GM18520 (cell line): ENCODE data around the gene DCAF6.
"Not testable (repeated sequence)": the region's sequence is repeated elsewhere in the genome, so short reads cannot be mapped to it uniquely, and the experiment has no call there.

ENCODE experiments used
- ATAC-seq: cut with Tn5 transposase; IDR thresholded peaks from one replicate; pipeline ENCODE4 v1.9.1; 2021; ENCODE audit not compliant: unreplicated experiment

Gene DCAF6, protein sequence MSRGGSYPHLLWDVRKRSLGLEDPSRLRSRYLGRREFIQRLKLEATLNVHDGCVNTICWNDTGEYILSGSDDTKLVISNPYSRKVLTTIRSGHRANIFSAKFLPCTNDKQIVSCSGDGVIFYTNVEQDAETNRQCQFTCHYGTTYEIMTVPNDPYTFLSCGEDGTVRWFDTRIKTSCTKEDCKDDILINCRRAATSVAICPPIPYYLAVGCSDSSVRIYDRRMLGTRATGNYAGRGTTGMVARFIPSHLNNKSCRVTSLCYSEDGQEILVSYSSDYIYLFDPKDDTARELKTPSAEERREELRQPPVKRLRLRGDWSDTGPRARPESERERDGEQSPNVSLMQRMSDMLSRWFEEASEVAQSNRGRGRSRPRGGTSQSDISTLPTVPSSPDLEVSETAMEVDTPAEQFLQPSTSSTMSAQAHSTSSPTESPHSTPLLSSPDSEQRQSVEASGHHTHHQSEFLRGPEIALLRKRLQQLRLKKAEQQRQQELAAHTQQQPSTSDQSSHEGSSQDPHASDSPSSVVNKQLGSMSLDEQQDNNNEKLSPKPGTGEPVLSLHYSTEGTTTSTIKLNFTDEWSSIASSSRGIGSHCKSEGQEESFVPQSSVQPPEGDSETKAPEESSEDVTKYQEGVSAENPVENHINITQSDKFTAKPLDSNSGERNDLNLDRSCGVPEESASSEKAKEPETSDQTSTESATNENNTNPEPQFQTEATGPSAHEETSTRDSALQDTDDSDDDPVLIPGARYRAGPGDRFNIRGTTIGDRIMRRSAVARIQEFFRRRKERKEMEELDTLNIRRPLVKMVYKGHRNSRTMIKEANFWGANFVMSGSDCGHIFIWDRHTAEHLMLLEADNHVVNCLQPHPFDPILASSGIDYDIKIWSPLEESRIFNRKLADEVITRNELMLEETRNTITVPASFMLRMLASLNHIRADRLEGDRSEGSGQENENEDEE

DNA sequence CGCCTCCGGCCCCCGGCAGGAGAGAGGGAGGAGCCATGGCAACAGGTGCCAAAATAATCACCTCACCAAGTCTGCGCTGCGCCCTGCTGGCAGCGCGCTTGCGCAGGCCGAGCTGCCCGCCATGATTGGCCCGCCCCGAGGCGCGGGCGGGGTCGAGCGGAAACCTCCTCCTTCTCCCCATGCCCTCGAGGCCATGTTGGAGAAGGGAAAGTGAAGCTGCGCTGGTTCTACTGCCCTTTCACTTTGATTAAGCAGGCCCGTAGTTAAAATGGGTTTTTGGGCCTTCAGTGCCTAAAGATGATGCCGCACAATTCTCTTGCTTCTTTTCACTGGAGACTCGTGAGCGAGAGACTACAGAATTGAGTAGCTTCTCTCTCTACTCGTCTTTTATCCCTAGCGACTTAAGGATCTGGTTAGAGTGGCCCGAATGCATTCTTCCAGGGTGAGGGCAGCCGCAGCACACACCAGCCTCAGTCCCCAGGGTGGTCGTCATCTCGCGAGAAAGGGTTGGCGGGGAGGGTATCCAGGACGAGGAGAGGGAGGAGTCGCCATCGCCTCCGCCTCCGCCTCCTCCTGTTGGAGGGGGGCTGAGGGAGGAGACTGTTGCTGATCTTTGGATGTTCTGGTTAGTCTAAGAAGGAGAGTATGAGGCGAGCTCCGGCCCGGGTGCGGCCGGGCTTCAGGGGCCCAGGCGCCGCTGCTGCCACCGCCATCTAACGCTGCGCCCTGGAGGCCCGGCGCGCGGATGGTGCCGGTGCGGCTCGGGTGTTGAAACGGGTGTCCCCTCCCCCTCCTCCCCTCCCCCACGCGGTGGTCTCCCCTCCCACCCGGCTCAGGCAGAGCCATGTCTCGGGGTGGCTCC is at the start of gene DCAF6:
DCAF6 (plus strand) TSS at position 616 of the 862 bp plus-strand sequence; CDS start at position 845, 229 bp downstream.
- peak; percentile 80 for ATAC-seq

DNA sequence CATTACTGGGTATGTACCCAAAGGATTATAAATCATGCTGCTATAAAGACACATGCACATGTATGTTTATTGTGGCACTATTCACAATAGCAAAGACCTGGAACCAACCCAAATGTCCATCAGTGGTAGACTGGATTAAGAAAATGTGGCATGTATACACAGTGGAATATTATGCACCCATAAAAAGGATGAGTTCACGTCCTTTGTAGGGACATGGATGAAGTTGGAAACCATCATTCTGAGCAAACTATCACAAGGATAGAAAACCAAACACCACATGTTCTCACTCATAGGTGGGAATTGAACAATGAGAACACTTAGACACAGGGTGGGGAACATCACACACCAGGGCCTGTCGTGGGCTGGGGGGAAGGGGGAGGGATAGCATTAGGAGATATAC is 49.3 kb upstream of the DCAF6 start:
- ATAC-seq: not testable (repeated sequence)

DNA sequence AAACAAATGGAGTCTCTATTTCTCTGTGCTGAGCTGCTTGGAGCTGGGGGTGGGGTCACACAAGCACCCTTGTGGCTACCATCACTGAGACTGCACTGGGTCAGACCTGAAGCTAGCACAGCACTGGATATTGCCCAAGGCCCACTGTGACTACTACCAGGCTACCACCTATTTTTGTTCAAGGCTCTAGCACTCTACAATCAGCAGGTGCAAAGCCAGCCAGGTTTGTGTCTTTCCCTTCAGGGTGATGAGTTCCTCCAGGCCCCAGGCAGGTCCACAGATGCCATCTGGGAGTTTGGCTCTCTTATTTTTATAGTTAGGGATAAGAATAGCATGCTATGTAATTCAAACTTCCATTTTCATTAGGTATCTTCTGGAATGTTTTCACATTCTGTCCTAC is 46.1 kb upstream of the DCAF6 start:
- no peak for ATAC-seq

DNA sequence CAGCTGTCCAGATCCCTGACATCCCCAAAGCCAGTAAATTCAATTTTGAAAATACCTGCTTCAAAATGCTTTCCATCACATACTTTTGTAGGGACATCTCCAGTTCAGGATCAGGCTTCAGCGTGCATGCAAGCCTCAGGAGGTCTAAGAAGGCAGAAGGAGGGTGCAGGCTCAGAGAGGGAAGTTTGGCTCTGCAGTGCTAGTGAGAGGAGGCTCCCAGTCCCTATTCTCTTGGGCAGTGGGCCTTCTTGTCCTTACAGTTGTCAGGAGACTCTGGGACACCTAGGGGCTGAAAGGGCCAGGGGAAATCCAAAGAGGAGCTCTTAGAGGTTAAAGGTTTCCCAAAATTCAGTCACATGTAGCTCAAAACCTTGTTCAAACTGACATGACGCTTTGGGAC is 42.7 kb upstream of the DCAF6 start:
- ATAC-seq: no peak

DNA sequence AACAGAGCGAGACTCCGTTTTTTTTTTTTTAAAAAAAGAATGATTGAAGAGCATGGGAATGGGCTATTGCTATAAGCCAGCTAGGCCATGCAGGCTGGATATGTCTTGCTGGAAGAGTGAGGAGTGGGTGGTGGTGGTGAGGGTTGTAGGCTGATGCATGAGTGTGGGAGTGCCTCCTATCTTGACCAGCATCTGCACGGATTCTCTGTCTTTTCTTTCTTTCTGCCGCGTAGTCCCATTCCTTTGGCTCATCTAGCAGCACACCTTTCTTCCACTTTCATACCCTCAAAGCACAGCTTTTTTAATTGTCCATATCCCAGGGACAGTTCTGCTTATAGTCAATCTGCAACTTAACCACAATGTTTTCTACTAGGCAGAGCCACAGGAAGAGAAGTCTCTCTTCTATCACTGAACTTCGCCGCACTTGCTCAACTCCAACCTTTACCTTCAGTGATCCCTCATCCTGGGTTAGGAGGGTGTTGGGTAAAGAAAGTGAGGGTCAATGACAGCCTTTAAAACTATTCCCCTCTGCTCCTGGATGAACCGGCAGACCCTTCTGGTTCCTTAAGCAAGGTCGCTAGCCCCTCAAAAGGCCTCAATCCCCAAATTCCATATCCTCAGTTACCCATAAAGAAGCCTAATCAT is 37.8 kb upstream of the DCAF6 start:
- no peak for ATAC-seq

DNA sequence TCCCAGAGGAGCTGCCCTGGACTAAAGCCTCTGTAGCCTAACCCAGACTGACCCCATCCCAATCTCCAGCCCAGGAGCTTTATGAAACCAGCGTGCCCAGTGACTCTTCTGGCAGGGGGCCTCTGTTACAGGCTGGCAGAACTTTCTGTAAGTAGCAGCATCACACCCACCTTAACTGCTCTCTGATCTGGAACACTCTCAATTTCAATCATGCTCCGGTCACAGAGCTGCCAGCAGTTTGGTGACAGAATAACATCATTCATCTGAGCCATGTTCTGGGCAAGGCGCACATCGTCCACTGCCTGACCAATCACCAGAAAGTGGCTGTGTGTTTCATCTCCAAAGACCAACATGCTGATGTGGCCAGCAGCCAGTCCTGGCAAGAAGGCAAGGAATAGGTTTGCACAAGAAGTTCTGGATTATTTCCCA is 37.2 kb upstream of the DCAF6 start:
- ATAC-seq: peak; percentile 69

DNA sequence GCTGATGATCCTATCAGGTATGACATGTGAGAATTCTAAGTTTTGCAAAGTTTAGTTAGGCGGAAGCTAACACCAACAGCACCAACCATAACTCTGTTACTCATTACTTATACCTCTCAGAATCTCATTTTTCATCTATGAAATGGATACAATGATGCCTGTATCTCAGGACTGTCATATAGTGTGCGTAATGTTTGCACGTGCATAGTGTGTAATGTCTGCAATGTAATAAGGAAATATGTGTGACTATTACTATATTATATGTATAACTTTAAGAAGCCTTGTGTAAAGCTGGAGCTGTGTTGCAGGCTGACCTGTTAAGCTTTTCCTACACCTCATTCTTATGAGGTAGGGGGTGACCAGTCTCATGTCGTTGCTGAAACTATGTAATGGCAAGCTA is 35.6 kb upstream of the DCAF6 start:
- no peak for ATAC-seq

DNA sequence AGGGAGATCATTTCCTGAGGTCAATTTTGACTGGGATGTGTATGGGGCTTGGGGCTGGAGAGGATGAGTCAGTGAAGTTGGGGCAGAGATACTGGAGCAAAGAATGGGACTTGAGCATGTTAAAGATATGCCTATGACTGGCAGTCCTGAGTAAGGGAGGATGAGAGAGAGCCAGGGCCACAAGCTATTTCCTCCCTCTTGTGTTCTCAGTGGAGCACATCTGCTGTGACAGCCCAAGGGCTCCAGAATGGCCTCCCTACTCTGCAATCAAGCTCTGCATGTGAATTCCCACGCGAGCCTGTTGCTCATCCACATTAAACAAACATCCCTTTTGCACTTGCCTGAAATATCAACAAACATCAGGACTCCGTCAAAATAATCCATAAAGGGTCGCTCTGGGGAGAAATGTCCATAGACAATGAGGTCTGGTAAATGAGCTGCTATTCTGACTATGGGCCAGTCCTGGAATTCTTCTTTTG is 31.8 kb upstream of the DCAF6 start:
- ATAC-seq: no peak

DNA sequence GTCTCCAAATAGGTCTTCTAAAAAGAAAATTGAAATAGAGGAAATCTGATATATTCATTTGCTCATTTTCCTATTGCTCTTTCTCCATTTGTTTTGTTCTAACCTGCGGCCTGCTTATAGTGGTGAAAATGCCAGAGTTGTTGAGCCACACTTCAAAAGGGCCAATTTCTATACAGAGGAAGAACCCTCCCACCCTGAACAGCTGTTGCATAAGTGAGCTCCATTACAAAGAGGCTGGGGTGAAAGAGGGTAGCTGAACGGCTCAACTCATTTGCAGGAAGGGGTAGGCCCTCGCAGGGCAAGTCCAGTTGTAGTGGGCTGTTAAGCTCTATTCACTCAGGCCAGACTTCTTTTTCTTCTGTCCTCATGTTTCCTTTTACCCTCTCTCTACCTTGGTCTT is 31.3 kb upstream of the DCAF6 start:
- ATAC-seq: no peak

DNA sequence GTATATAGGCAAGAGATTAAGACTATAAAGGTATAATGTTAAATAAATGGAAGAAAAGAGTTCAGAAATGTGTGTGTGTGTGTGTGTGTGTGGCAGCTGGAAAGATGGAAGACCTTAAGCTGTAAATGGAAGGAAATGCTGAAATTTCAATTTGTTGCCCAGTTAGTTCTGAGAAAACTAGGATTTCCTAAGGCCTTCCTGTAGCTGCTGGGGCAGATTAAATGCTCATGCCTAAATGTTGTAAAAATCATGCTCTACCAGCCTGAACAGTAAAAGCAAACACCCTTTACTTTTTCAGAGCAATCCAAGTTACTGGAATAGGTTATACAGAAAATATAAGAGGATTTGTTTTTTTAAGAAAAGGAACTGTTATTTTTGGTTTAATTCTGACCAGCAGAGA is 30.8 kb upstream of the DCAF6 start:
- no peak for ATAC-seq

DNA sequence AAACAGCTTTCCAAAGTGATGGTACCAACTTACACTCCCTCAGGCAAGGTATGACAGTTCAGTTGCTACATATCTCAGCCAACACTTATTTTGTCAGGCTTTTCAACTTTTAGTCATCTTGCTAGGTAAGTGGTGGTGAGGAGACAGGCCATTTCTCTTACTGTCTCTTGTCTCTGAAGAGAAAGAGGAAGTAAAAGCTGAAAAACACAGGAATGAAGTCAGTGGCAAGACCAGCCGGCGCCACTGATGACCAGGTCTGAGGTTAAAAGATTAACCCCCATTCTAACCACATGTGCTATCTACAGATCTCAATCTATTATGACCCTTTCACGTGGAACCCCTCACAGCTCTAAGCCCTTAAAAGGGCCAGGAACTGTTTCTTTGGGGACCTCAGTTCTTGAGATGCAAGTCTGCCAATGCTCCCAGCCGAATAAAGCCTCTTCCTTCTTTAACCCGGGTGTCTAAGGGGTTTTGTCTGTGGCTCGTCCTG is 26.7 kb upstream of the DCAF6 start:
- no peak for ATAC-seq

DNA sequence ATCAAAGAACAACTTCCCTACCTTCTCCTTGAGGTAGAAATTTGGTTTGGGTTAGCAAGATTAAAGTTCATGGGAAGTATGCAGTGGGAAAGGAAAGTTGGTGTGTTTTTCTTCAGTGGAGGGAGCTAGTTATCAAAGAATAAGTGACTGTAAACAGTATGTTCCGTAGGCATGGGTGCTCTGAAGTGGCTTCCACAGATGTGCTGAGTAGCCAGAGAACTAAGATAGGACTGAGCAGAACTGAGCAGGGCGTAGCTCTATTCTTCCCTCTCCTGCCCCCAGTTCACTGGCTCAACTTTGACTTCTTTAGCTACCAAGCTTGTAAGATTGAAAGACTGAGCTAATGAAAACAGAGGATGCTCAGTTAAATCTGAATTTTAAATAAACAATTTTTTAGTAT is 26.0 kb upstream of the DCAF6 start:
- no peak for ATAC-seq

DNA sequence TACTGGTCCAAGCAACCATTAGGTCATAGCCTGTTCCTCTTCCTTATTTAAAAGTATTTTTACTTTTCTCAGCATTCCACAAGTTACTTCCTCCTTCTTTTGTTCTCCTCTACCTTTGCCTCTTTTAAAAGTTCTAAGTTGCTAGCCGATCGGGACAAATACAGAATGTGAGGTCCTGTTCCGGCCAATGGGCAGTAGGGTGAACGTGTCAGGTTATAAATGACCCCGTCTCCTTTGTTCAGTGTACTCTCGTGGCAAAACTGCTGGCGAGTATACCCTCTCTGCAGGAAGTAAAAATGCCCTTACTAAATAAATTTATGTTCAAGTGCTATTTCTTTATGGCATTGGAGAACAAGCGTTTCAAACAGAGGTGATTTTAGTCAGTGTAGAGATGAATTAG is 25.1 kb upstream of the DCAF6 start:
- ATAC-seq: no peak

DNA sequence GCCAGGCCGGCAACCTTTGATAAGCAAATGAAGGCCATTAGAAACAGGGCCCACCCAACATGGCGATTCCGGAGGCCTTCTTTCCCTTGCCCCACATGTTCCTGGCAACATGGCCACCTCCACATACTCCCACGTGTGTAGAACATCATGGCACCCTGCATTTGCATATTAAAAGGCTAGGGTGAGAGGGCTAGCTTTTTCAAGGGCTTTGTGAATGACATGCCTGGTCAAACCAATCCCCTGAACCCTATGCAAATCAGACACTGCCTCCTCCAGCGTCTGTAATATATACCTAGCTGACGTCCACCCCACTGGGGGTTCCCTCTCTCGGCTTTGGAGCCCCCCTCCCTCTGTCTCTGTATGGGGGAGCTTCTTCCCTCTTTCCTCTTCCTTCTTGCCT is 24.2 kb upstream of the DCAF6 start:
- ATAC-seq: no peak

DNA sequence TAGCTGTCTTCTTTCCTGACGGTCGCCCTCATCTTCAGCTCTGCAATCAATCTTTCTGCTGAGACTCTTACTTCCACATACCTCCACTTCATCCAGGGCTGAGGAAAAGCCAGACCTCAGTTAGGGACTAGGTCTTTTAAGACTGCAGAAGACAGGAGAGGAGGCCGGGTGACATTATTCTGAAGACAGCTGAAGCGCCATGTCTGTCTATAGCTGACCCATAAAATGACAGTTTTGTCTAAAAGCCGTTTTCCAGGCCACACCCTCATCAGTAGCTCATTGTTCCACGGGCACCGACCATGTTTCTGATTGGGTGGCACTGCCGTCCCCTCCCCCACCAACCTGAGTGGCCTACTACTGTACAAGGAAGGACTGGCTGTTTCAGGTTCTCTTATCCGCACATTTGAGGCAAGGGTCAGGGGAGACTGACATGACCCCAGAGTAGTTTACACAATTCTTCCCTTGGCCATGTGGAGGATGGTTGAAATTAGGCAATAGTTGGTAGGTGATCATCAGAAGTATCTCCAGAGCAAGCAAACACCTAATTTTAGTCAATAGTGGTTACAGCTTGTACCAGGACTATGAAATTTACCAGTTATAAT is 22.5 kb upstream of the DCAF6 start, which contains the start of gene ADCY10:
ADCY10 (minus strand) TSS at position 240 of the 602 bp plus-strand sequence. CDS start 8,994 bp downstream, outside the sequence.
- no peak for ATAC-seq

DNA sequence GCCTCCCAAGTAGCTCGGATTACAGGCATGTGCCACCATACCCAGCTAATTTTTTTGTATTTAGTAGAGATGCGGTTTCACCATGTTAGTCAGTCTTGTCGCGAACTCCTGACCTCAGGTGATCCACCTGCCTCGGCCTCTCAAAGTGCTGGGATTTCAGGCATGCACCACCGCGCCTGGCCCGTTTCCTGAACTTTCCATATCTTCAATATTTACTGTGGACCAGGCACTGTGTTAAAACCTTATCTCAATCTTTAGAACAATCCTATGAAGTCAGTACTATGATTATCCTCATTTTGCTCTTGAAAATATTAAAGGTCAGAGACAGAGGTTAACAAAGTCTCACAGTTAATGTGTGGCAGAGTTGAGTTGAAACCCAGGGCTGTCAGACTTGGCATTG is 20.9 kb upstream of the DCAF6 start:
- no peak for ATAC-seq

DNA sequence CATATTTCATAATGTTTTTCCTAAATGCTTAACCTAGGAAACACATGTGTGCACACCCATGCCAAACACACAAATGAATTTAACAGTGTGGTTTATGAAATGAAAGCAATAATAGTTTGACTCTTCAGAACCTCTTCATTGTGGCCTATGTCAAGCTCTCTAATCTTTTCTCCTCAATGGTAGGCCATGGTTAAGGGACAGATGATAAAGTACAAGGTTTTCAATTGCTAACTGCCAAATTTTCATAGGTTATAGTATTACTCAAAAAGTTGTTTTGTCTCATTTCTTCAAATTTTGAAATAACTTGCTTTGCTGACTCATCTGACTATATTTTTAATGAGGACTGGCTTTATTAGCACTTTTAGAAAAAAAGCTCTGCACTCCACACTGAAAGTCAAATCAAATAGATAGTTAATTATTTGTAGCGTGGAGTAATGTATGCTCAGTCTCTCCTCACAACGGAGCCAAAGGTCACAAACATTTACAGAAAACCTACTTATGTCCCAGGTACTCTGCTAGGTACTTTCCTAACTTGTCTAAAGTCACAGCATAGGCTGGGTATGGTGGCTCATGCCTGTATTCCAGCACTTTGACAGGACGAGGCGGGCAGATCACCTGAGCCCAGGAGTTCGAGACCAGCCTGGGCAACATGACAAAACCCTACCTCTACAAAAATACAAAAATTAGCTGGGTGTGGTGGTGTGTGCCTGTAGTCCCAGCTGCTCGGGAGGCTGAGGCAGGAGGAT is 19.5 kb upstream of the DCAF6 start:
- ATAC-seq: no peak

DNA sequence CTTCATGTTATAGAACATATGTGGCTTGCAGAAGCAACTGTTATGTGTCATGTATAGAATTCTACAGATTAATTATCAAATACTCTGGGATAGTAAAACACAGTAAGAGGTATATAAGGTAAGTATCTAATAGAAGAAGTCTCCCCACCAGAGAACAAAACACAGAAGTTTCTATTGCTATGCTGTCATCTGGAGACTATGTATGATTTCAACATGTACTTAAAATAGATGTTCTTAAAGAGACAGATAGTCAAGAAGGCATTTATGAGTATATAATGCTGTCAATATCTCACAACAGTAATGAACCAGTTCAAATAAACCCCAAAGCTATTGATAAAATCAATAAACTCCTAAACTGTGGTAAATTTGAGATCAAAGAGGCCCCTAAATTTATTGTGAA is 14.5 kb upstream of the DCAF6 start:
- ATAC-seq: no peak

DNA sequence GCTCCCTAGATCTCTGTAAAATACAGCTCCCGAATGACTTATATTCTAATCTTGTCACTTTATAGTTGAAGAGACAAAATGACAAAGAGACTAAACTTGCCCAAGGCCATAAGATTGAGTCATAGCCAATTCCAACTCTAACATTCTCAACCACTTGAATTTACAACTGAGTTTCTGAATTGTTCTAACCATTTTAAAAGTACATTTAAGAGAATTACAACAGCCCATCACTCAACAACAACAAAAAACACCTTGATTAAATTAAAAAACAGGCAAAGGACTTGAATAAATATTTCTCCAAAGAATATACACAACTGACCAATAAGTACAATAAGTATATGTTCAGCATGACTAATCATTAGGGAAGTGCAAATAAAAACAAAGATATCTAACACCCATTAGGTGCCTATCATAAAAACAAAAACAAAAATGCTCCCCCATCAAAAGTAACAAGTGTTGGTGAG is 13.8 kb upstream of the DCAF6 start:
- ATAC-seq: no peak
